K562 (cell line): ENCODE measurements around the gene MUSK. TPM values are rescaled to one million over a fixed set of nuclear protein-coding genes. Genes with fewer than 3 reads are reported as not detected.

ENCODE experiments used
- ATAC-seq: fragments of 200-7000 bp; cut with Tn5 transposase; 3 replicates; pipeline ENCODE4 v1.9.1; 2020; ENCODE audit warnings: moderate library complexity
- BruUV-seq: library from RNA; stranded (reverse); fragments of 400-500 nt; replicated peaks from 2 replicates; lab custom pipeline; 2021; lab: Mats Ljungman, UMichigan
- CTCF ChIA-PET: fragments of 300-600 bp; formaldehyde crosslinking; extraction: SDS; loops from one replicate; lab custom pipeline; 2021; ENCODE audit warnings: low intra/inter-chr PET ratio; lab: Yijun Ruan, JAX
- POLR2A ChIA-PET: fragments of 300-600, 350-650 bp; sonication (Branson Sonifier 250); formaldehyde crosslinking; extraction: SDS; loops from one replicate; lab custom pipeline; 2021; ENCODE audit warnings: antibody characterized with exemption, inconsistent platforms; lab: Yijun Ruan, JAX
- DNase-seq, 4 experiments: peaks; one replicate each; pipeline versions ENCODE4 v3.0.0 to v3.0.0-alpha.2; 2011 to 2018; ENCODE audit warnings: low spot score in 3 of 4, mixed read lengths in 3 of 4; ENCODE audit errors: extremely low read depth in 1 of 4
- FAIRE-seq: peaks from 2 replicates; lab custom pipeline; 2011; peaks lifted over from hg19 to GRCh38; lab: Jason Lieb, UNC
- H2AFZ ChIP-seq: 2 replicates; pipeline ENCODE4 v1.6.0; 2011; ENCODE audit warnings: low read depth, low read length, control low read depth, inconsistent platforms
- H3K27ac ChIP-seq: fragments of 200-600 bp; 3 replicates; pipeline ENCODE4 v1.8.0; 2011; ENCODE audit warnings: low read depth, mild to moderate bottlenecking, control low read depth, inconsistent platforms, low read length, moderate library complexity, mixed read lengths; ENCODE audit errors: extremely low read depth
- H3K27me3 ChIP-seq, 2 experiments: fragments of 300-600 bp in 1 of 2; 2 replicates in 1 of 2; 3 replicates in 1 of 2; pipeline versions ENCODE4 v1.6.0 to v1.8.0; 2011; ENCODE audit warnings: inconsistent platforms in 2 of 2, low read length in 2 of 2, mild to moderate bottlenecking in 1 of 2, mixed read lengths in 1 of 2, moderate library complexity in 1 of 2; ENCODE audit not compliant: control insufficient read depth in 2 of 2, insufficient read depth in 2 of 2
- H3K36me3 ChIP-seq: fragments of 300-600 bp; 3 replicates; pipeline ENCODE4 v1.8.0; 2011; ENCODE audit warnings: mild to moderate bottlenecking, low read length, inconsistent platforms; ENCODE audit not compliant: control insufficient read depth, insufficient read depth
- H3K4me1 ChIP-seq, 2 experiments: fragments of 200-600 bp in 1 of 2; replicated peaks in 1 of 2; 2 replicates in 1 of 2; 3 replicates in 1 of 2; pipeline versions ENCODE4 v1.5.1 to v1.8.0; 2011; ENCODE audit warnings: inconsistent platforms in 2 of 2, low read length in 2 of 2, mild to moderate bottlenecking in 1 of 2, mixed read lengths in 1 of 2, moderate library complexity in 1 of 2; ENCODE audit not compliant: control insufficient read depth in 2 of 2, insufficient read depth in 2 of 2
- H3K4me2 ChIP-seq: 2 replicates; pipeline ENCODE4 v1.6.1; 2011; ENCODE audit warnings: low read length, control low read depth, inconsistent platforms, mixed read lengths; ENCODE audit not compliant: insufficient read depth
- H3K4me3 ChIP-seq: fragments of 200-600 bp; sonication (generic), shearing (Covaris generic); 2 replicates; pipeline ENCODE4 v1.5.1; 2016; ENCODE audit warnings: control low read depth, inconsistent platforms
- H3K79me2 ChIP-seq: fragments of 200-600 bp; 3 replicates; pipeline ENCODE4 v1.8.0; 2011; ENCODE audit warnings: low read length, inconsistent platforms; ENCODE audit not compliant: control insufficient read depth, insufficient read depth
- H3K9ac ChIP-seq, 2 experiments: 2 replicates each; pipeline versions ENCODE4 v1.6.0 to v1.6.1; 2011; ENCODE audit warnings: low read depth in 2 of 2, low read length in 2 of 2, control low read depth in 1 of 2, inconsistent platforms in 1 of 2, mild to moderate bottlenecking in 1 of 2, mixed read lengths in 1 of 2; ENCODE audit not compliant: insufficient read depth in 1 of 2
- H3K9me1 ChIP-seq: one replicate; pipeline ENCODE4 v1.6.0; 2011; ENCODE audit warnings: inconsistent platforms, mild to moderate bottlenecking, low read length, moderate library complexity; ENCODE audit not compliant: control insufficient read depth, insufficient read depth
- H3K9me3 ChIP-seq: replicated peaks from 2 replicates; pipeline ENCODE4 v1.5.1; 2011; ENCODE audit warnings: low read depth, low read length, inconsistent platforms; ENCODE audit not compliant: control insufficient read depth, insufficient read depth
- H4K20me1 ChIP-seq: replicated peaks from 2 replicates; pipeline ENCODE4 v1.6.1; 2011; ENCODE audit warnings: low read length, inconsistent platforms, mixed read lengths; ENCODE audit not compliant: control insufficient read depth, insufficient read depth
- BCLAF1 ChIP-seq, 2 experiments: fragments of 450-650 bp in 1 of 2; IDR thresholded peaks; 2 replicates each; pipeline ENCODE4 v1.6.1; 2011 to 2017; ENCODE audit warnings: low read depth in 2 of 2, antibody characterized with exemption in 1 of 2, borderline replicate concordance in 1 of 2, low read length in 1 of 2, mild to moderate bottlenecking in 1 of 2, mixed read lengths in 1 of 2; ENCODE audit not compliant: control insufficient read depth in 1 of 2
- CHD4 ChIP-seq: fragments of 200-600 bp; sonication (generic); IDR thresholded peaks from 3 replicates; pipeline ENCODE4 v1.6.1; 2012; ENCODE audit warnings: low read depth, mild to moderate bottlenecking, mixed read lengths, low read length, inconsistent platforms; ENCODE audit not compliant: insufficient read depth, insufficient replicate concordance, poor library complexity, severe bottlenecking
- MAFF ChIP-seq: IDR thresholded peaks from 2 replicates; pipeline ENCODE4 v1.6.1; 2012; ENCODE audit warnings: low read length, improper control_type of control experiment
- MAFG ChIP-seq: fragments of 450-650 bp; conservative IDR thresholded peaks from 2 replicates; pipeline ENCODE4 v1.6.1; 2016; ENCODE audit warnings: missing genetic modification characterization, missing compliant biosample characterization
- RBM34 ChIP-seq: fragments of 200-400 bp; formaldehyde crosslinking; IDR thresholded peaks from 2 replicates; pipeline ENCODE4 v1.6.1; 2018; ENCODE audit warnings: low read length, borderline replicate concordance; ENCODE audit not compliant: insufficient read depth
- SLC30A9 ChIP-seq: fragments of 250-450 bp; sonication (Bioruptor Pico); IDR thresholded peaks from 2 replicates; pipeline ENCODE4 v1.8.0; 2022; ENCODE audit warnings: mild to moderate bottlenecking, moderate library complexity
- SOX6 ChIP-seq: fragments of 450-650 bp; IDR thresholded peaks from 2 replicates; pipeline ENCODE4 v1.6.1; 2014; ENCODE audit warnings: mild to moderate bottlenecking
- TFAP4 ChIP-seq: sonication (generic); formaldehyde crosslinking; IDR thresholded peaks from 2 replicates; pipeline ENCODE4 v1.8.0; 2022; ENCODE audit warnings: missing genetic modification reagents, mild to moderate bottlenecking, moderate library complexity, borderline replicate concordance
- WGBS: fragments of 100-300 bp; shearing (Covaris generic); methylation state at CpG from one replicate; pipeline ENCODE4 v1.1.6; 2016; ENCODE audit warnings: low coverage, mixed read lengths; ENCODE audit not compliant: insufficient coverage; ENCODE audit errors: missing lambda C conversion rate; 5-methylcytosine and 5-hydroxymethylcytosine counted together
- in situ Hi-C: fragments of 300-500 bp; cut with MboI; formaldehyde crosslinking; loops from 4 replicates; pipeline ENCODE4 v1.15.0; 2018; ENCODE audit warnings: inconsistent platforms, mixed read lengths
- intact Hi-C: fragments of 100-400 bp; cut with micrococcal nuclease; formaldehyde crosslinking; loops from 2 replicates; pipeline ENCODE4 v1.14.2; 2022
- polyA plus RNA-seq, 8 experiments: library from polyadenylated mRNA; depleted of rRNA in 4 of 8; stranded (reverse) in 5 of 8; unstranded in 3 of 8; fragments of >200 nt; fragmentation: Nextera tagmentation in 2 of 8; fragmentation: Illumina TruSeq in 1 of 8; extraction: Ambion mirVana in 2 of 8; extraction: Trizol in 1 of 8; gene quantifications; 2 replicates each; pipeline versions ENCODE4 v1.2.1 to v1.2.3, GENCODE V29; 2011 to 2014; ENCODE audit warnings: inconsistent platforms in 1 of 8, missing spikeins in 1 of 8
- total RNA-seq, 7 experiments: library from RNA; depleted of rRNA in 6 of 7; stranded (reverse); fragments of >200 nt in 6 of 7; fragmentation: Illumina TruSeq in 2 of 7; extraction: Trizol in 2 of 7; gene quantifications; 2 replicates each; pipeline versions ENCODE4 v1.2.1 to v1.2.3, GENCODE V29; 2011 to 2021; ENCODE audit warnings: low replicate concordance in 1 of 7
- TF ChIP-seq, protein P1 (sequence below): fragments of 250-450 bp; sonication (Bioruptor Pico); IDR thresholded peaks from 2 replicates; pipeline ENCODE4 v1.4.0; 2020
- TF ChIP-seq, protein P2 (sequence below): sonication (generic); formaldehyde crosslinking; IDR thresholded peaks from 2 replicates; pipeline ENCODE4 v1.8.1; 2023; ENCODE audit warnings: mild to moderate bottlenecking, missing genetic modification reagents
- TF ChIP-seq, protein P3 (sequence below): fragments of 250-450 bp; sonication (Bioruptor Pico); IDR thresholded peaks from 2 replicates; pipeline ENCODE4 v1.8.0; 2022; ENCODE audit warnings: moderate library complexity, mild to moderate bottlenecking, inconsistent platforms

Gene MUSK
- total and polyA plus RNA-seq, 9 of the 15 experiments (the other 6 are each of a cell fraction or from before 2014, with no cell fraction given), result not detected

- TF ChIP-seq, protein P1, sequence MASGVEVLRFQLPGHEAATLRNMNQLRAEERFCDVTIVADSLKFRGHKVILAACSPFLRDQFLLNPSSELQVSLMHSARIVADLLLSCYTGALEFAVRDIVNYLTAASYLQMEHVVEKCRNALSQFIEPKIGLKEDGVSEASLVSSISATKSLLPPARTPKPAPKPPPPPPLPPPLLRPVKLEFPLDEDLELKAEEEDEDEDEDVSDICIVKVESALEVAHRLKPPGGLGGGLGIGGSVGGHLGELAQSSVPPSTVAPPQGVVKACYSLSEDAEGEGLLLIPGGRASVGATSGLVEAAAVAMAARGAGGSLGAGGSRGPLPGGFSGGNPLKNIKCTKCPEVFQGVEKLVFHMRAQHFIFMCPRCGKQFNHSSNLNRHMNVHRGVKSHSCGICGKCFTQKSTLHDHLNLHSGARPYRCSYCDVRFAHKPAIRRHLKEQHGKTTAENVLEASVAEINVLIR, result no peak
- TF ChIP-seq SLC30A9 (CRISPR knock-in tag), result no peak
- TF ChIP-seq, protein P2, sequence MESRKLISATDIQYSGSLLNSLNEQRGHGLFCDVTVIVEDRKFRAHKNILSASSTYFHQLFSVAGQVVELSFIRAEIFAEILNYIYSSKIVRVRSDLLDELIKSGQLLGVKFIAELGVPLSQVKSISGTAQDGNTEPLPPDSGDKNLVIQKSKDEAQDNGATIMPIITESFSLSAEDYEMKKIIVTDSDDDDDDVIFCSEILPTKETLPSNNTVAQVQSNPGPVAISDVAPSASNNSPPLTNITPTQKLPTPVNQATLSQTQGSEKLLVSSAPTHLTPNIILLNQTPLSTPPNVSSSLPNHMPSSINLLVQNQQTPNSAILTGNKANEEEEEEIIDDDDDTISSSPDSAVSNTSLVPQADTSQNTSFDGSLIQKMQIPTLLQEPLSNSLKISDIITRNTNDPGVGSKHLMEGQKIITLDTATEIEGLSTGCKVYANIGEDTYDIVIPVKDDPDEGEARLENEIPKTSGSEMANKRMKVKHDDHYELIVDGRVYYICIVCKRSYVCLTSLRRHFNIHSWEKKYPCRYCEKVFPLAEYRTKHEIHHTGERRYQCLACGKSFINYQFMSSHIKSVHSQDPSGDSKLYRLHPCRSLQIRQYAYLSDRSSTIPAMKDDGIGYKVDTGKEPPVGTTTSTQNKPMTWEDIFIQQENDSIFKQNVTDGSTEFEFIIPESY (CRISPR knock-in tag), result no peak
- no peak for TF ChIP-seq RBM34
- TF ChIP-seq MAFF, result no peak
- no peak for TF ChIP-seq CHD4
Measured at GRCh38 chr9:110801426-110801825, 132.8 kb downstream of the MUSK start (continued).

- Histone ChIP-seq H2AFZ (no peak overlapping the region), H3K4me2 (no peak overlapping the region), H3K79me2 (no peaks in the 10 kb centered on the region), H3K27me3 (no peaks in the 10 kb centered on the region), H3K9me3 (0 out of 2 replicates have a peak, but pooled peaks cover 2% of the 10 kb centered on the region), H3K36me3 (no peaks in the 10 kb centered on the region), H4K20me1 (no peaks in the 10 kb centered on the region), H3K4me1 (no peaks in the 10 kb centered on the region), H3K9me1 (no peaks in the 10 kb centered on the region), H3K4me3 (no peak overlapping the region), H3K27ac (no peak overlapping the region), H3K9ac (no peak overlapping the region)
- ATAC-seq, result no peak
- no TSS peak for BruUV-seq
- ChIA-PET CTCF (no interaction called here), POLR2A (no interaction called here)
- 1% methylated on average over 6 of the region's 6 CpGs for WGBS
- in situ Hi-C loops (no loop called here), intact Hi-C loops (no loop called here)
- FAIRE-seq, result no peak
- DNase-seq, result no peak
- TF ChIP-seq TFAP4 (CRISPR knock-in tag), result no peak
- TF ChIP-seq SOX6, result no peak
- TF ChIP-seq, protein P3, sequence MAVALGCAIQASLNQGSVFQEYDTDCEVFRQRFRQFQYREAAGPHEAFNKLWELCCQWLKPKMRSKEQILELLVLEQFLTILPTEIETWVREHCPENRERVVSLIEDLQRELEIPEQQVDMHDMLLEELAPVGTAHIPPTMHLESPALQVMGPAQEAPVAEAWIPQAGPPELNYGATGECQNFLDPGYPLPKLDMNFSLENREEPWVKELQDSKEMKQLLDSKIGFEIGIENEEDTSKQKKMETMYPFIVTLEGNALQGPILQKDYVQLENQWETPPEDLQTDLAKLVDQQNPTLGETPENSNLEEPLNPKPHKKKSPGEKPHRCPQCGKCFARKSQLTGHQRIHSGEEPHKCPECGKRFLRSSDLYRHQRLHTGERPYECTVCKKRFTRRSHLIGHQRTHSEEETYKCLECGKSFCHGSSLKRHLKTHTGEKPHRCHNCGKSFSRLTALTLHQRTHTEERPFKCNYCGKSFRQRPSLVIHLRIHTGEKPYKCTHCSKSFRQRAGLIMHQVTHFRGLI (CRISPR knock-in tag), result no peak
- no peak for TF ChIP-seq BCLAF1 (IDR thresholded peaks at IDR 0.05; ENCODE audit: borderline replicate concordance in 1 of 2, control insufficient read depth in 1 of 2, low read depth in 2 of 2, low read length in 1 of 2)
- no peak for TF ChIP-seq MAFG (tag)
Measured at GRCh38 chr9:110802416-110803035, 133.9 kb downstream of the MUSK start.
